ENCODE measurements around the gene ZNF343.

The ZNF343 gene

DNA sequence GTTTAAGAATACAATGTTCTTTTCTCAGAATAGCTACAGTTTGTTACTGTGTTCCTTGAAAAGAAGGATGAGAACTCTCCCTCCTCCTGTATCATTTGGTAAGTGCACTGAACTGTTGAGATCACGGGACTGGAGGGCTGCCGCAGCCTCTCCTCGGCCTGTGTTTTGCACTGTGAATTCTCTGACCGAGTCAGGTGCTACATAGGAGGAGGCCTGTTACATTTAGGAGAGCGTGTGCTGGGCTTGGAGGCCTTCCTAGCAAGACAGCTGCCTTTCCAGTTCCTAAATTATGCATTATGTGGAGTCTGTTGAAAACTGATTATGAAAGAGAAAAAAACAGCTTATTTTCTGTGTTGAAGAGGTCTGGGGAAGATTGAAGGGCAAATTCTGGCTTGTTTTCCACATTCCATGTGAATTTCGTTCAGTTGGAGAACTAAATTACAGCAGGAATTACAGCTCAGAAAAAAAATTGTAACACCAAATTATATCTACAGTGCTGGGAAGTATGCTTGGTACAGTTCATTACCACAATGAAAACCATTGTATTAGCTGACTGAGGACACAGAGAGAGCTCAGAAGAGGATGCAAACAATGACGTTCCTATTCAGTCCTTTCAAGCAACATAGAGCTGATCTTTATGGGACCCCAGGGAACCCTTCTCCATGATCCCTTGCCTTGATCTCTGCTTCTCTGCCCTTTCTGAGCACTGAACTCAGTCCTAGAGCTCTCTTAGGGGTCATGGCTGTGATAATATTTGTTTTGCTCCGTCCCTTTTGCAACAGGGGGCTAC, 30.4 kb upstream of the ZNF343 start:
- TF ChIP-seq CTCF (IDR thresholded peaks at IDR 0.05; ENCODE audit: insufficient read depth, low read depth, low read length, missing control alignments): no peak
- no peak overlapping the region for H3K4me3 ChIP-seq (ENCODE audit: low read length)
- no peak for DNase-seq (ENCODE audit: low read depth)

GRCh38 chr20:2538356-2538755, 29.6 kb upstream of the ZNF343 start:
- no peak for TF ChIP-seq CTCF (IDR thresholded peaks at IDR 0.05; ENCODE audit: insufficient read depth, low read depth, low read length, missing control alignments)
- no peak overlapping the region for H3K4me3 ChIP-seq (ENCODE audit: low read length)
- DNase-seq (ENCODE audit: low read depth): no peak

GRCh38 chr20:2537101-2537500, 28.4 kb upstream of the ZNF343 start:
- TF ChIP-seq CTCF (IDR thresholded peaks at IDR 0.05; ENCODE audit: insufficient read depth, low read depth, low read length, missing control alignments): no peak
- no peak for DNase-seq (ENCODE audit: low read depth)

DNA sequence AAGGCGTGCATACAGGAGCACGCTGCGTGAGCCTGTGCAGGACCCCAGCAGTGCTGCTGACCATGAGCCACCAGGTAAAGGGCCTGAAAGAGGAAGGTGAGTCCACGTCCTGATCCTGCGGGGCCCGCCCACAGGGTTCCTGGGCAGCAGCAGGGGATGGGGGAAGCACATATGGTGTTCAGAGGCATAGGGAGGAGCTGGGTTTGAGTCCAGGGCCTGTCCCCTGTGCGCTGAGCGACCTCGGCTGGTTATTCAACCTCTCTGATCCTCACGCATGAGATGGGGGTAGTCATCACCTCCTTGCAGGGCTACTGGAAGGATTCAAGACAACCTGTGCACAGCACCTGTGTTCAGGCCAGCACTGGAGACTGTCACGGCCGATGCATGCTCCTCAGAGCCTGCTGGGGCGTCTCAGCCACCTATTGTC, 27.9 kb upstream of the ZNF343 start, which contains the start of gene TMC2:
TSS of gene TMC2 (plus strand) at position 14 of the 427 bp plus-strand sequence. CDS start at position 63, 49 bp downstream.
- TF ChIP-seq CTCF (IDR thresholded peaks at IDR 0.05; ENCODE audit: insufficient read depth, low read depth, low read length, missing control alignments): no peak
- DNase-seq (ENCODE audit: low read depth): no peak
- H3K4me3 ChIP-seq (ENCODE audit: low read length): no peak within 1 kb of the TSS

More at GRCh38 chr20:2537101-2537500, 28.4 kb upstream of the ZNF343 start:
- H3K4me3 ChIP-seq (ENCODE audit: low read length): no peak overlapping the region

DNA sequence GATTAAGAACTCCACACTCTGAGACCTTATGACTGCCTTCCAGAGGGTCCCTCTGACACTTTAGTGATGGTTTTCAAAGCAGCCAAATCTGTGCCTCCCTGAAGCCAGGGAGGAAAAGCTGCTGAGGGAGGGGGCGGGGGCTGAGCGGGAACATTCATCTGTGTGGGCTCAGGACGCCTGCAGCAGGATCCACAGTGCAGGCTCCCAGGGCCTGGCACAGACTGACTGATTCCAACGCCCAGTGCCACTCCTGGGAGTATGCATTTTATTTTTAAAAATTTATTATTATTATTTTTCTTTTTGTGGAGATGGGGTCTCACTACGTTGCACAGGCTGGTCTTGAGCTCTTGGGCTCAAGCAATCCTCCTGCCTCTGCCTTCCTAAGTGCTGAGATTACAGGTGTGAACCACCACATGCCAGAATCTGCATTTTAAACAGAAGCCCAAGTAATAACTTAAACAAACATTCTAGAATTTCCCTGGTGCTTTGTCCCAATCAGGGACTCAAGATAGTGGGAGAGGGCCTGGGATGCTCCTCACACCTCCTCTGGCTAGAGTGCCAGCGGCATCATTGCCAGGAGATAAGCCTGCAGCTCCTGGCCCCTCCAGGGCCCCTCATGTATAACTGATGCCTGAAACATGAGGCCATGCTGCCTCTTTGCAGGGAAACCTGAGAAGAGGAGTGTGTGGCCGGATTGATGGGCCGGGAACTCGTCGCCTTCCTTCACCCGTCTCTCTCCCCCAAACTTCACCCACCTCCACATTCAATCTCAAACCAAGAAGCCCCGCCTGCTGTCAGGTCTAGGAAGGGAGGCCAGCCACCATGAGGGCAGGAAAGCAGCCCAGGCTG, 27.2 kb upstream of the ZNF343 start:
- H3K4me3 ChIP-seq (ENCODE audit: low read length): no peak overlapping the region
- no peak for TF ChIP-seq CTCF (IDR thresholded peaks at IDR 0.05; ENCODE audit: insufficient read depth, low read depth, low read length, missing control alignments)
- DNase-seq (ENCODE audit: low read depth): no peak

GRCh38 chr20:2533118-2533517, 24.4 kb upstream of the ZNF343 start:
- no peak for DNase-seq (ENCODE audit: low read depth)
- H3K4me3 ChIP-seq (ENCODE audit: low read length): no peak overlapping the region
- no peak for TF ChIP-seq CTCF (IDR thresholded peaks at IDR 0.05; ENCODE audit: insufficient read depth, low read depth, low read length, missing control alignments)
